ENCODE results near the gene DGCR6L.
"Not testable (repeated sequence)": the region's sequence is repeated elsewhere in the genome, so short reads cannot be mapped to it uniquely, and the experiment has no call there.

DGCR6L gene

DNA sequence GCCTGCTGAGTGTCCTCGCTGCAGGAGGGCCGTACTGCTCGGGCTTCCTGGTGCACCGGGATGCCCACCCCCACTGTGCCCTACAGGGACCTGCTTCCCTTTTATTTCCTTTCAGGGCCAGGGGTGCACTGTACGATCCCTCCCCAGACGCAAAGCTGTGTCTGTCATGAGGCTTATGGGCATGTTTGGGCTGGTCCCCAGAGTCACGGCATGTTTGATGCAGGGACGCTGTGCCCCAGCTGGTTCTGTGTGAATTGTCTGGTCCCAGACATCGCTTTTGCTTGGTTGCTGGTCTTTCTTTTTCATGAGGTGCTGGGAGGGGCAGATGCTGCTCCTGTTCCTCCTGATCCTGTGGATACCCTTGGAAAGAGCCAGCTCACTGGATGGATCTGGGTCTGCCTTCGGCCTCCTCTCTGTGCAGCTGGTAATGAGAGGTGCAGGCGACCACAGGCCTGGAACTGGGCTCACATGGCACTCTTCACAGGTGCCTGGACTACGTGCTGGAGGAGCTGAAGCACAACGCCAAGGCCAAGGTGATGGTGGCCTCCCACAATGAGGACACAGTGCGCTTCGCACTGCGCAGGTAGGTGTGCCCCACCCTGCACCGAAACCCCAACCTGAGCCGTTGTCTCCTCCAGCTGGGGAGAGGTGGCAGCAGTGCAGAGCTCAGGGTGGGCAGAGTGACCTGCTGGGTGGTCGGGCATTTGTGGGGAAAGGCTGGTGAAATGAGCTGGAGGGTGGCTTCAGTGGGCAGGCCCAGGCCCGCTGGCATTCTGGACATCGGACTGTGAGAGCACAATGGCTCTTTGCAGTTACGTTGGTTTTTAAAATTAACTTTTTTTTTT, 10.8 kb downstream of the DGCR6L start:
- not testable (repeated sequence) for DNase-seq

DNA sequence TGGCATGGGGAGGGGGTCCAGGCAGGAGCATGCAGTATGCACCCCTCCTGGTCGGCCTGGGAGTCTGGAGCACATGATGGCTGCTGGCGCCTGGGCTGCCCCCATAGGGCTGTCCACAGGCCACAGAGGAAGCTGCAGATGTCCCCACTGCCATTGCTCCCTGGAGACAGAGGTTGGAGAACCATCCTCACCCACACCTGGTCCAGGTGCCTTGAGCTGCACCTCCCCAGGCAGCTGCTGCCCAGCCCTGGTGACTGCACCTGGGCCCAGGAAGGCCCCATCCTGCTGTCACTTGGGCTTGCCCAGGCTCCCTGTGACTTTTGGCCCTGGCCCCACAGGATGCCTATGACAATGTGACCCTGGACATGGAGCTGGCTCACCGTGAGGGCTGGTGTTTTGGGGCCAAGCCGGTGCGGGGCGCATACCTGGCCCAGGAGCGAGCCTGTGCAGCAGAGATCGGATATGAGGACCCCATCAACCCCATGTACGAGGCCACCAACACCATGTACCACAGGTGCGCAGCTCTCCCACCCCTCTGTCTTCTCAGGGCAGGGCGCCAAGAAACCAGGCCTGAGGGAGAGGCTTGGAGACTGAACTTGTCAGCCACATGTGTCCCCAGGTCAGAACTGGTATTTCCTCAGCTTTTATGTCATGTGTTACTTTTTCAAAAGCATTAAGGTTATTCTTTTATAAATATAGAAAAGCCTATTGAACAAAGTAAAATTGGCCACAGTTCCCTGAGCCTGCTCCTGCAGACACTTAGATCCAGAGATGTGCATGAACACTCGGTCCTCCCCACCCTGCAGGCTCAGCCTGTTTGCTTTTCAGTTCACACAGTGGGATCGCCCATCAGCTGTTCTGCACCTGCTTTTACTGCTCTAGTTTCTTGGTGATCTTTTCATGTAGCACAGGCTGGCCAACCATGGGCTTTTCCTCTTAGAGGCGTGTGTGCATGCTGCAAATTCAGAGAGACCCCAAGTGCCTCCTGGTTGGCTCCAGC, 12.1 kb downstream of the DGCR6L start:
- DNase-seq, result not testable (repeated sequence)

DNA sequence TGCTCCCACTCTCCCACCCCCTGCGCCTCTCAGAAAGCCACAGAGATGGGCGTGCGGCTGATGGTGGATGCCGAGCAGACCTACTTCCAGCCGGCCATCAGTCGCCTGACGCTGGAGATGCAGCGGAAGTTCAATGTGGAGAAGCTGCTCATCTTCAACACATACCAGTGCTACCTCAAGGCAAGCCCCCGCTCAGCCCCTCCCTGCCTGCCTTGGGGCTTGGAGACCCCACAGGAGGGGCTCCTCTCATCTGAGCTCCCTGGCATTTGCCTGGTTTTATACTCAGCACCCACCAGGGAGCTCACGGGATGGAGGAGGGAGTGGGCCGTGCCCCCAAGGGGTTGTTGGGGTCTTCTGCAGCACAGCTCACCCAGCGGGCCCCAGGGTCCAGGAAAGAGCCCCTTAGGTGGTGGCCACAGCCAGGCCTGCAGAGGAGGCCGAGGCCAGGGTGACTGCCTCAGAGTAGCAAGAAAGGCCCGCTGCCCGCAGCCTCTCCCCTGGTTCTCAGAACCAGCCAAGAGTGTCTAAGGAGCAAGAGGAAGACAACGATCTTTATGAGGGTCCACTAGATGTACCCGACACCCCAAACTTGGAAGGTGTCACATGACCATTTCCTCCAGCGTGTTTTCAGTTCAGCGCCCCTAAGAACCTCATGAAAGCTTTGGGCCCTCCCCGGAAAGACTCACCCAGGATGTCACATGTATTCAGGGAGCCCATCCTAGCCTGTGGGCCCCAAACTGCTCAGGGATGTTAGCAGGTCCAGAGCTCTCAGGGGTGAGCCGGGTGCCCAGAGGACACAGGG, 13.0 kb downstream of the DGCR6L start:
- not testable (repeated sequence) for DNase-seq

DNA sequence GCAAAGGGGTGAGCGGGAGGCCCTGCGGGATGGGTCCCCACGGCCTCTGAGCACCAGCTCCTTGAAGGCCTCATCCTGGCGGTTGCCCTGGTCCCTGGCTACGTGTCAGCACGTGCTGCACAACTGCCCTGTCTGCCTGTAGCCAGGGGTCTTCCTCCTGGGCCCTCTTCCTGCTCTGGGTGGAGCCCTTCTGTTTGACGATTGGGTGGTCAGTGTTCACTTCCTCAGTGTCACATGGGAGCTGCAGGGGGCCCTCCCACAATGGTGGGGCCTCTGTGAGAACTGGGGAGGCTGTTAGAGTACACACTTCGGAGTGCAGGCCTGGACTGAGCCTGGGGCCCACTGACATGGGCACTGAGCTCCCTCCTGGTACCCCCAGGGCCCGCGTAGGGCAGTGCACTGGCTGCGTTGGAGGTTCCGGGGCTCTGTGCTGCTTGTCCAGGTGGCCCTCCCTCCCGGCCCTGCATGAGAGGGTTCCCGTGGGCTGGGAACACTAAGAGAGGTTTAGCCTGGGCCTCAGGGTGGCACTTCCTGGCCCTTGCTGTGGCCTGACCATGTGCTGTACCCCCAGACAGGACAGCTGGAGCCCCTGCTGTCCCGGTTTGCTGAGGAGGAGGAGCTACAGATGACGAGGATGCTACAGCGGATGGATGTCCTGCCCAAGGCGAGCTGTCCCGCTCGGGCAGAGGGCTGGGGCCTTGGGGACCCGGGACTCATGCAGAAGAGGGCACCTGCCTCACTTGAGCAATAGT, 13.8 kb downstream of the DGCR6L start:
- no peak for DNase-seq

- not testable (repeated sequence) for DNase-seq
Measured at GRCh38 chr22:20305230-20305893, 14.5 kb downstream of the DGCR6L start.

- no peak for DNase-seq
Measured at GRCh38 chr22:20304646-20305045, 15.2 kb downstream of the DGCR6L start.

GRCh38 chr22:20303229-20303534, 16.7 kb downstream of the DGCR6L start:
- not testable (repeated sequence) for DNase-seq

- no peak for DNase-seq
Measured at GRCh38 chr22:20302438-20303228, 17.2 kb downstream of the DGCR6L start.

DNA sequence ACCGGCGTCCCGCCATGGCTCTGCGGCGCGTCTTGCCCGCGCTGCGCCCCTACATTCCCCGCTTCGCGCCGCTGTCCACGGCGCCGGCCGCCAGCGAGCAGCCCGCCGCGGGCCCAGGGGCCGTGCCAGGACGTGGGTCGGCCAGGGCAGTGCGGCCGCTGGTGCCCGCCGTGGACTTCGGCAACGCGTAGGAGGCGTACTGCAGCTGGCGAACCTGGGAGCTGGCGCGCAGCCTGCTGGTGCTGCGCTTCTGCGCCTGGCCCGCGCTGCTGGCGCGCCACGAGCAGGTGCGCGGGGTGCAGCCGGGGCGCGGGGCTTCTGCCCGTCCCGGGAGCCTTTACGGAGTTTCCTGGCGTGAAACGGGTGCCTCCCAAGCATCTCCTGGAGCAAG, 20.1 kb downstream of the DGCR6L start:
- DNase-seq, result no peak

DNA sequence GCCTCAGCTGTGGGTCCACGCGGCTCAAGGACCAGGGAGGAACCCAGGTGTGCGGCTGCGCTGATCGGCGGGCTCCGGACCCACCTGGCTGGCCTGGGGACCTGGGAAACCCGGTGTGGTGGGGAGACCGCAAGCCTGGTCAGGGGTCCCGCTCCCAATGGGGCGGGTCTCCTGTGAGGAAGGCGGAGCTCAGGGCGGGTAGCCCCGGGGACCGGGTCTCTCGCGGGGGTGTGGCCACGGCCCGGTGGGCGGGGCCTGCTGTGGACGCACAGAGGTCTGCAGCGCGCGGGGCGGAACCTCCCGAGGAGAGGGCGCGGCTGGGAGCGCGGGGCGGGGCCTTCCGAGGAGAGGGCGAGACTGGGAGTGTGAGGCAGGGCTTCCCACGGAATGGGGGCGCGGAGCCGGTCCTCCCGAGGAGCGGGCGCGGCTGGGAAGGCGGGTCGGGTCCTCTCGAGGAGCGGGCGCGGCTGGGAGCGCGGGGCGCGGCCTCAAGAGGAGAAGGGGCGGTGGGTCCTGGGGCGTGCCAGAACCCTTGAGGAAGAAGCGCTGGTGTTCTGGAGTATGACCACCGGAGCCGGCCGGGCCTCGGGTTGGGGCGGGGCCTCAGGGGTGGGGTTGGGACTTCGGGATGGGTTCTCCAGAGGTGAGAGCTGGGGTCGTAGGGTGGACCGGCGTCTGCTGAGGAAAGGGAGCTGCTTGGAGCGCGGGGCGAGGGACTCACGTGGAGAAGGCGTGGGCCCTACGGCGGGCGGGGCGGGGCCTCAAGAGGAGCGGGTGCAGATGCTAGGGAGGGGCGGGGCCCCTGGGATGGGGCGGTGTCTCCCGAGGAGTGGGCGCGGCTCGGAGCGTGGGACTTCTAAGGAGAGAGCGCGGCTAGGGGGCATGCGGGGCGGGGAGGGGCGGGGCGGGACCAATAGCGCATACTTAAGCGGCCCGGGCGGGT, 20.8 kb downstream of the DGCR6L start:
- peak; percentile 95 for DNase-seq

- no peak for DNase-seq
Measured at GRCh38 chr22:20298110-20298802, 21.6 kb downstream of the DGCR6L start.

DNA sequence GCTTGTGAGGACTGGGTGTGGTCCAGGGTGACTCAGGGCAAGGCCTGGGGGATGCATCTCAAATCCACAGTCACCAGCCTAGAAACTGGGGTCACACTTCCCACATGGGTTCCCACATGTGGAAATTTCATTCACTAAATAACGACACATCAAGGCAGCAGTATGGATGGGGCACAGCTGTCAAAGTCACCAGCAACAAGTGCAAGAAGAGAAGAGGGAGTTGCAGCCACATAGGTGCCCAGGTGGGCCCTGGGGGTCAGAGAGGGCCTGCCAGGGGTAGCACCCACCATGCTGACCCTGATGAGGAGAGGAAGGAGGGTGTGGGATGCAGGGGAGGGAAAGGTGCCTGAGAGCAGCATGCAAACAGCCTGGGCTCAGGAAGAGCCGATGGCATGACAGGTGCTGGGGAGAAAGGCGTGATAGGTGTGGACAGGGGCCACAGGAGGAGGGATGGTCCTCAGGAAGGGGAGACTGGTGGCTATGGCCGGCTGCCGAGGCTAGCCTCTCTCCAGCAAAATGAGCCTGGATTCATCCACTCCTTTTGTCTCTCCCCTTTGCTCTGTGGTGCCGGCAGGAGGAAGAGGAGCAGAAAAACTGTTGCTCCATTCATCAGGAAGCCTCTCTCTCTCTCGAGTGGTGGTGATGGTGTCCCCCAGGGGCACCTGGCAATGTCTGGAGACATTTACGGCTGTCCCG, 22.3 kb downstream of the DGCR6L start:
- DNase-seq, result no peak

DNA sequence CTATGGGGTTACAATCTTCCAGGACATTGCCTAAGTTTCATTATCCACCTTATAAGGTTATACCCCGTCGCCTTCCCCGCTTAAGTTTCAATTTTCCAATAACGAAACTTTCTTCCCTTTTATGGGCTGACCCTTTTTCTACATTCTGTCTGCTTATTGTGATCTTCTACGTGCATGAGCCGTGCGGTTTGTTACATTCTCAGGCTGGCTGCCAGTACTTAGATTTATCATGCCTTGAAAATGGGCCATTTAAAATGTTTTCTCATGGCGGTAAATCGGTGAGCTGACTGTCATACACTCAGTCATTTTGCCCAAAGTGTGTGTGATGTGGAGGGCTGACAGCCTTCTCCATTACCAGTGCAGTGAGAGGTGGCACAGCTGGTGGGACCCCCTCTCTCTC, 23.3 kb downstream of the DGCR6L start:
- DNase-seq, result no peak

GRCh38 chr22:20295262-20296064, 24.4 kb downstream of the DGCR6L start:
- DNase-seq, result no peak

- DNase-seq, result no peak
Measured at GRCh38 chr22:20292673-20293232, 27.1 kb downstream of the DGCR6L start.

DNA sequence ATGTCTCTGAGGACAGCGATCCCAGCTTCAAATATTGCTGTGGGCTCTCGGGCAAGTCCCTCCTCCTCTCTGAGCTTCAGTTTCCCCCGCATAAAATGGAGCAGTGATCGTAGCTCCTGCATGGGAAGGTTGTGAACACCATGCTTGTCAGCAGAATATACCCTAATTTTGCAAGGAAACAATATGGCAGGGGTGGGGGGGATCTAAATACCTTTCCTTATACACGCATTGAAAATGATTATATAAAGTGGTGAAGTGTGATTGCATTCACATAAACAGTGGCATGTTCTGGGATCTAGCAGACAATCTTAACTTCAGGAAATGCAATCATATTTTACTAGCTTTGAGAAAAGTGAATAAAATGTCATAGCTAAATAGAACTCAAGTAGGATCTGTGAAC, 27.8 kb downstream of the DGCR6L start:
- DNase-seq, result no peak

- no peak for DNase-seq
Measured at GRCh38 chr22:20291604-20292063, 28.2 kb downstream of the DGCR6L start.
